ENCODE measurements around the gene KCNS3. TPM values are rescaled to one million over a fixed set of nuclear protein-coding genes. Genes with fewer than 3 reads are reported as not detected.
A peak's percentile ranks its signal among the peaks of the same experiment; 100 is the strongest.

Gene KCNS3
- total RNA-seq = 0.20 and 0.65 TPM in 2 replicates

- peak; percentile 30 to 31 for DNase-seq (ENCODE audit: low read depth in 2 of 2)
Measured at GRCh38 chr2:17878281-17879136, at the start of gene KCNS3. KCNS3 (plus strand) TSS chr2:17878667; CDS start chr2:17931009, 52,342 bp downstream.

- DNase-seq (ENCODE audit: low read depth in 2 of 2) = peak; percentile 79 to 88
Measured at GRCh38 chr2:17830053-17831034, 48.1 kb upstream of the KCNS3 start.

DNA sequence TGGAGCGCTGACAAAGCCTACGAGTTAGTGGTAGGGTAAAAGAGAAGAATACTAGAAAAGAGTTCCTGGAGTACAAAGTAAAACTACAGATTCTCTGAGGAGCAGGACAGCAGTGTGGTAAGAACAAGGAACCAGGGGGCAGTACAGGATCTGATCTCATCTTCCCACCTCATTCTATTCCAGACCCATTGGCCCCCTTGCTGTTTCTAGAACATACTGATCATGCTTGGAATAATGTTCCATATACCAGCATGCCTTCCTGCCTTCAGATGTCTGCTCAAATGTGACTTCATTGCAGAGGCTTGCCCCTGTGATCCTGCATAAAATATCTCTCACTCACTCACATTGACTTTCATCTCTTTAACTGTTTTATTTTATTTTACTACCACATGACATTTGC is 43.0 kb upstream of the KCNS3 start:
- DNase-seq (ENCODE audit: low read depth in 2 of 2) = no peak

DNA sequence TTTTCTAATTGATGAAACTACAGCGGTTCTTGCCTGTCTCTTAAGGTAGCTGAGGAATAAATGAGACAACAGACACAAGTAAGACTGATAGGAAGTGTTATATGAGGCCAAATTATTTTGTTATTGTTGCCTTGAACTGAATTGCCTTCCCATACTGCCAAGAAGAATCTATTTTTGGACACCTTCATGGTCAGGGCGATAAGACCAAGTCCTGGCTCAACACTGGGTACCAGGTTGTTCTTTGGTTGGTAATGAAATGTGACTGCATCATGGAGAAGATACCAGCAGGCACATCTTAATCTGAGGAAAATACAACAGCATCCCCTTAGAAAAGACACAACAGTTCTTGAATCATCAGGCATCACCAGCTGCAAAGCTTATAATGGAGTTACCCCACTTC is 38.5 kb upstream of the KCNS3 start:
- DNase-seq (ENCODE audit: low read depth in 2 of 2) = no peak

DNA sequence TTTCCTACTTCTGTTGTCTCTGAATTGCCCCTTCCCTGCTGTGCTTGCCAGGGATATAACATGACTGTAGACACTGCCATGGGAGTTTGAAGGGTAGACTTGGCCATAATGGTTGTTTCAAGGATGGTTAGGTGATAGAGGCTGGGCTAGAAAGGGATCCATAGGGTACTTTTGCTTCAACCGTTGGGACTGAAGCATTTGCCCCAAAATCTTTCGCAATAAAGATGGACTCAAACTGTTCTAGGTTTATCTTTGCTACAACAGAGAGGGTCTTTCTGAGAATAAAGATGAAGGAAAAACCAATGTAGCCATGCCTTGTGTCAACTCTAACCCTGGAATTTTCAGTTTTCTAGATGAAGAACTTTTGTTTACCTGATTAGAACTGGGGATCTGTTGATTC is 35.0 kb upstream of the KCNS3 start:
- DNase-seq (ENCODE audit: low read depth in 2 of 2) = no peak

DNA sequence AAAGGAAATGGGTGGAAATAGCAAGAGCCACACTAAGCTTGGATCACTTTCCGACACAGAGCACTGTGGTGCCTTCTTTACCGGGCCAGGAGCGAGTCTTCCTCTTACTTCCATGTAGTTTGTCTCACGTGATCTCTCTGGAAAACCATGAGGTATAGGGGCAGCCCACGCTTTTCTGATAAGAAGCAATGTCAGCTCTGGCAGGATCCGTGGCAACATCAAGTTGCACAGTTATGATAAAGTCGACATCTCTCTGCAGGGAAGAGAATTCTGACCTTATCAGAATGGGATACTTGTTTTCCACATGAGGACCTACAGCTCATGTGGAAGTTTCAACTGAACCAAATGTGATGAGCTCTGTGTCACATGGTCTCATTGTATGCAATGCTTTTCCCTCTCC is 32.7 kb upstream of the KCNS3 start:
- DNase-seq (ENCODE audit: low read depth in 2 of 2) = no peak

DNA sequence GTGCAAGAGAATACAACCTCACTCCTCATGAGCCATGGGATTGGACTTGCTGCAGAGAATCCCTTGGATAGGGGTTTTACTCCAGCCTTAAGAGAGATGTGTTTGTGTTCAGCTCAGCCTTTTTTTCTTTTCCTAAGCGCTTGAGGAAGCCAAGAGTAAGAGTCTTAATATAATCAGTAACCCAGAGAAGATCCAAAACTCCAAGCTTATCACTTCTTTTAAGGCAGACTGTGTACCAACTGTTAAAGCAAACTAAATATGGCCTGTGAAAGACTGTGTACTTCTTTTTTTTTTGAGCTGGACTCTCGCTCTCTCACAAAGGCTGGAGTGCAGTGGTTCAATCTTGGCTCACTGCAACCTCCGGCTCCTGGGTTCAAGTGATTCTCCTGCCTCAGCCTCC is 31.8 kb upstream of the KCNS3 start:
- DNase-seq (ENCODE audit: low read depth in 2 of 2) = no peak

GRCh38 chr2:17847236-17847635 is 31.2 kb upstream of the KCNS3 start:
- no peak for DNase-seq (ENCODE audit: low read depth in 2 of 2)

DNA sequence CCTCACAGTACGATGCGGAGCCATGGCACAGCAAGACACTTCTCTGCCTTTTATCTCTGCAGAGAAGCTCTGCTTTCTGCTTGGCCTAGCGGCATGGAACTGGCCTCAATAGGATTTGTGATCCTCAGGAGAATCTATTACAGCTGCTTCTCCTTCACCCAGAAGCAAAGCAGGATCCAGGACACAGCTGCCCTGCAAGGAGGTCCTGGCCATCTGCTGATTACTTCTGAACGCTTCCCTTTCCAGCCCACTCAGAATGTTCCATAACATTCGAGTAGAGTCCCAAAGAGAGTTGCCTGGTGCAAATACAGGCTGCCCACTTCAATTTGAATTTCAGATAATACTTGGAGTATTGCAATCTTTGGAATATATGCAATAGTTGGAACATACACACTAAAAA is 29.2 kb upstream of the KCNS3 start:
- DNase-seq (ENCODE audit: low read depth in 2 of 2) = no peak

DNA sequence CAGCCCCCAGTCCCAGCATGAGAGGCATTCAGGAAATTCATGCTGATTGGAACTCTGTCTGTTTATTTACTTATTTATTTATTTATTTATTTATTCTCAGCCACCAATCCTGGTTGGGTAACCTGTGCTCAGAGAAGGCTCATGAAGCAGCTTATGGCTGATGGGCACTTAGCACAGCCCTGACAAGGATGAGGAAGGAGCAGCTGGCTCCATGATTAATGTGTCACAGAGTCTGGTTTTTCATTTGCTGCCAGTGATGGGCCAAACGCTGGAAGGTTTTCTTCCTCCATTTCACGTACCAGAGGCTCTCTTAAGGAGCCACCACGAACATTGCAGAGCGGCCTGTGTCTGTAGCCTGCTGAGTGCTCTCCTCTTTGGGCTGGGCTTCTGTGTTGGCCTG is 28.3 kb upstream of the KCNS3 start:
- DNase-seq (ENCODE audit: low read depth in 2 of 2) = no peak

DNA sequence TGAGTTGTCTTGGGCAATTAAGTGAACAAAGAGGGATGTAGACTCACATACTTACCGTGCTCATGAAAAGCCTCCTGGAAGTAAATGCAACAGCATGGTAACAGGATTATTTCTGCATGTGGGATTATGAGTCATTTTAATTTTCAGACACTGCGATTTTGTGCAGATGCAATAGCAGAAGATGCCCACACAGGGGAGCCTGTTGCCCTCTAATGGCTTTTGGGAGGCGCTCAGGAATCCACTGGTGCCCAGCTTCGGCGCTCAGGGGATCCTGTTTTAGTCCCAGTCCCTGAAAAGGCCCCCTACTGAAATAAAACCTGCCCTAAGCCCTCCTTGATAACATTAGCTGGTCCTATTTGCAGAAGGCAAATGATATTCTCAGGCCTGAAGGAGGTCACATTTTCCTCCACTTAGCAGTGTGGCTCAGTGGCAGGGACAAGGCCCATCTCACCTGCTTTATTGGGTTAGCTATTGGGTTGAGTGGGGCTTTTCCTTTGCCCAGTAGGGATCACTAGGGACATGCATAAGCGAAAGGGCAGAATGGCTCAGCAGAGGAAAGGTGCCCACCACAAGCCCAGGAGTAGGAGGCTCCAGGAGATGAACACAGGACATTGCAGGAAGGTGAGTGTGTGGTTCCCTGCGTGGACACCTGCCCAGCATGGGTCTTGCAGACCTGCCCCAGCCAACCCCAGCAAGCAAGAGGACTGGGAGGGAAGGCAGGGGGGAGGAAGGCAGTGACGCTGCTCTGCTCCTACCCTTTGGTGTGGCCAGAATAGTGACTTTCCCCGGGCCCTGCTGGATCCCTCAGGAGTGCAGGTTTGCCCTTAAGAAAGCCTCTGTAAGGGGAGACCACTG is 26.5 kb upstream of the KCNS3 start:
- DNase-seq (ENCODE audit: low read depth in 2 of 2) = peak; percentile 62 to 64

GRCh38 chr2:17853799-17854198 is 24.7 kb upstream of the KCNS3 start:
- no peak for DNase-seq (ENCODE audit: low read depth in 2 of 2)

GRCh38 chr2:17857021-17857420 is 21.4 kb upstream of the KCNS3 start:
- DNase-seq (ENCODE audit: low read depth in 2 of 2) = no peak

GRCh38 chr2:17858064-17858463 is 20.4 kb upstream of the KCNS3 start:
- DNase-seq (ENCODE audit: low read depth in 2 of 2) = no peak

- DNase-seq (ENCODE audit: low read depth in 2 of 2) = no peak
Measured at GRCh38 chr2:17863539-17863938, 14.9 kb upstream of the KCNS3 start.

- DNase-seq (ENCODE audit: low read depth in 2 of 2) = no peak
Measured at GRCh38 chr2:17864676-17865075, 13.8 kb upstream of the KCNS3 start.

DNA sequence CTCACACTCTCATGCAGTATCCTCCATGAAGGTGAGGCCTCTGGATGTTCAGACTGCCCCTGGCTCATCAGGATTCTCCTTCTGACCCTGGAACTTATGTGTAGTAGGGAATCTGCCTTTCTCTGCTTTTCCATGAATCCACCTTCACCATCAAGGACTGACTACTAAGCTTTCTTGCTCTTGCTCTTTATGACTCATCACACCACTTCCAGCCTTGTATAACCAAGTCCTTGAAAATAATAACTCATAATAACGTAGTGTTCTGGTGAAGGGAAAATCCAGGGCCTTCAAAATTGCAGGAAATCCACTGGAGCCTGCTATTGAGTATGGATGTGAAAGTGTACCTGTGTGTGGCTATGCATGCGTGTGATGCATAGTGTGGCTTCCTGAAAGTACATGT is 11.3 kb upstream of the KCNS3 start:
- DNase-seq (ENCODE audit: low read depth in 2 of 2) = no peak

GRCh38 chr2:17869128-17869527 is 9.3 kb upstream of the KCNS3 start:
- DNase-seq (ENCODE audit: low read depth in 2 of 2) = peak in 1 of 2 donors; percentile 14

DNA sequence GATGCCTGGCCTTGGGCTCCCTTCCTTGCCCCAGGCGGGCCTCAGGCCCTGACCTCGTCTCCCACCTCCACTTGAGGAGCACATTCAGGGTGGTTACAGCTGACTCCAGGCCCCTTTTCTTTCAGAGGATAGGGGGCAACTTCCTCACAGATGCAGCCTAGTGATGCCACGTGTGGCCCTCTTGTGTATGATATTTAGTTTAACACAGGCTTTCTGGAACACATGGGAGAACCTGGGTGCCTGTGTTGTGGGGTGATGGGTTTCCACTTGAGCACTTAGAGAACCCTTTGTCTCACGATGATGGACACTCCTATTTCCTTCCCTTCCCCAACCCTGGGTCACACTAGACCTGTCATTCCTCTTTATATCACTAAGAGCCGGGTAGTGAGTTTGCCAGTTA is 6.8 kb upstream of the KCNS3 start:
- DNase-seq (ENCODE audit: low read depth in 2 of 2) = no peak

GRCh38 chr2:17873021-17873420 is 5.4 kb upstream of the KCNS3 start:
- DNase-seq (ENCODE audit: low read depth in 2 of 2) = no peak

- no peak for DNase-seq (ENCODE audit: low read depth in 2 of 2)
Measured at GRCh38 chr2:17876590-17876989, 1.9 kb upstream of the KCNS3 start.
